Adrenal gland (tissue), 5 donors: ENCODE measurements around the gene ANXA8L1.
"Not testable (repeated sequence)": the region's sequence is repeated elsewhere in the genome, so short reads cannot be mapped to it uniquely, and the experiment has no call there.

Source experiments
- CTCF ChIP-seq, 6 experiments: fragments of 450-650 bp in 4 of 6; fragments of 200-600 bp in 2 of 6; sonication (generic) in 1 of 6; IDR thresholded peaks; 1 replicate in 5 of 6; 2 replicates in 1 of 6; pipeline versions ENCODE4 v1.5.1 to v1.8.0; 2016 to 2021; ENCODE audit warnings: antibody characterized with exemption in 6 of 6, mild to moderate bottlenecking in 2 of 6, moderate library complexity in 1 of 6
- POLR2A ChIP-seq, 2 donors: fragments of 450-650 bp; IDR thresholded peaks; one replicate each; pipeline ENCODE4 v1.6.1; 2017; ENCODE audit warnings: antibody characterized with exemption in 2 of 2, mild to moderate bottlenecking in 2 of 2, moderate library complexity in 1 of 2
- donor health status: DM: no; HTN: no; CAD: no.

DNA sequence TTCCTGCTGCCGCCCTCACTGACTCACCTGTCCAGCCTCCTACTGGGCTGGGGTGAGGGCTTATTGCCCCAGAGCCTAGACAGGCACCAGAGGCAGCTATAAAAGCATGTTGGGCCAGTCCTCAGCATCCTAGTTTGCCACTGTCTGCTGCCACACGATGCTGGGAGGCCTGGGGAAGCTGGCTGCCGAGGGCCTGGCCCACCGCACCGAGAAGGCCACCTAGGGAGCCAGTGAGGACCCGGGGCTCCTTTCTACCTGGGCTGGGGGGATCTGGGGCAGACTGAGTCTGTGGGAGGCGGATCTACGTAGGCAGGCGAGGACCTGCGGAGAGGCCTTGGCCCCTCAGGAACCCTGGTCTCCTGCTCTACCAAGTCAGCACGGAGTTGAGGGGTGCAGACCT is 6.6 kb upstream of the ANXA8L1 start:
- TF ChIP-seq CTCF, POLR2A (IDR thresholded peaks at IDR 0.05): not testable (repeated sequence)
